ENCODE data around the gene DNAJC6.

- TF ChIP-seq POLR2A (IDR thresholded peaks at IDR 0.05; ENCODE audit: low read depth, low read length) (no peak), TAF1 (IDR thresholded peaks at IDR 0.05; ENCODE audit: low read depth, low read length) (no peak), POLR2AphosphoS5 (IDR thresholded peaks at IDR 0.05; ENCODE audit: low read depth, low read length) (no peak)
Observed at GRCh38 chr1:65279070-65279779, 30.1 kb upstream of the DNAJC6 start.
